Astrocyte of the spinal cord (primary cell): Measurements from ENCODE around the gene RABGAP1L.

Experiments
- DNase-seq: peaks from one replicate; pipeline ENCODE4 v3.0.0; 2011; ENCODE audit warnings: low read depth, low spot score
- H3K4me3 ChIP-seq: 2 replicates; pipeline ENCODE4 v1.5.1; 2011; ENCODE audit warnings: low read depth, mild to moderate bottlenecking, low read length, moderate library complexity
- CTCF ChIP-seq: IDR thresholded peaks from 2 replicates; pipeline ENCODE4 v1.5.1; 2012; ENCODE audit warnings: low read depth, mild to moderate bottlenecking, low read length, inconsistent platforms
- in situ Hi-C: cut with HindIII; loops from 2 replicates; pipeline ENCODE4 v1.10.0; 2017; ENCODE audit warnings: low sequenced_read_pairs

Gene RABGAP1L

GRCh38 chr1:174935961-174936727 lies 776.8 kb downstream of the RABGAP1L start:
- in situ Hi-C loops, result no loop called here
- no peak for DNase-seq
- H3K4me3 ChIP-seq, result no peak overlapping the region
- TF ChIP-seq CTCF, result no peak

- no peak for TF ChIP-seq CTCF
- no peak overlapping the region for H3K4me3 ChIP-seq
- no peak for DNase-seq
- in situ Hi-C loops, result no loop called here
Observed at GRCh38 chr1:174938281-174939007, 779.1 kb downstream of the RABGAP1L start.

DNA sequence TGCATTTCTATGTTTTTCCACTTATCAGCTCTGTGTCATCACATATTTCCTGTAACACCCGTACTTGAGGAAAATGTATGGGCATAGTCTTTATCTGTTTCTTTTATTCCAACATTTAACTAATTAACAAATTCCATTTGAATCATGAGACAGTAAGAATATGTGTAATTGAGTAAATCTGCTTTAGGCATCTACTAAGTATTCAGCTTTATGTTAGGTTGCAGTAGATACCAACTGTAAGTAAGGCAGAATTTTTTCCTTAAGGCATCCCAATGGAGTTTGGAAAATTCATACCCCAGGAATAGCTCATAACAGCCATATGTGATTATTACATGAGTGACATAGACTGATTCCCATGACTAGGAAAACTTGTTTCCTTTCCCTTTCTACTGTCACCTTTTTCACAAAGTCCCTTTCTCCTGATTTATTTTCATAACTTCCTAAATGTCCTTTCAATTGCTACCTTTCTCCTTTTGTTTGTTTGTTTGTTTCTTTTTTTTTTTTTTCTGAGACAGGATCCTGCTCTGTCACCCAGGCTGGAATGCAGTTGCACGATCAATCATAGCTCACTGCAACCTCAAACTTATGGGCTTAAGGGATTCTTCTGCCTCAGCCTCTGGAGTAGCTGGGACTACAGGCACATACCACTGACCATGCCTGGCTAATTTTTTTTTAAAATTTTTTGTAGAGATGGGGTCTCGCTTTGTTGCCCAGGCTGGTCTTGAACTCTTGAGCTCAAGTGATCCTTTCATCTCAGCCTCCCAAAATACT lies 780.6 kb downstream of the RABGAP1L start:
- in situ Hi-C loops, result no loop called here
- no peak for DNase-seq
- no peak for TF ChIP-seq CTCF
- no peak overlapping the region for H3K4me3 ChIP-seq

- DNase-seq, result no peak
- H3K4me3 ChIP-seq, result no peak overlapping the region
- in situ Hi-C loops, result no loop called here
- TF ChIP-seq CTCF, result no peak
Observed at GRCh38 chr1:174940646-174941175, 781.4 kb downstream of the RABGAP1L start.

GRCh38 chr1:174942547-174943255 lies 783.4 kb downstream of the RABGAP1L start:
- in situ Hi-C loops, result no loop called here
- no peak for DNase-seq
- no peak for TF ChIP-seq CTCF
- no peak overlapping the region for H3K4me3 ChIP-seq

DNA sequence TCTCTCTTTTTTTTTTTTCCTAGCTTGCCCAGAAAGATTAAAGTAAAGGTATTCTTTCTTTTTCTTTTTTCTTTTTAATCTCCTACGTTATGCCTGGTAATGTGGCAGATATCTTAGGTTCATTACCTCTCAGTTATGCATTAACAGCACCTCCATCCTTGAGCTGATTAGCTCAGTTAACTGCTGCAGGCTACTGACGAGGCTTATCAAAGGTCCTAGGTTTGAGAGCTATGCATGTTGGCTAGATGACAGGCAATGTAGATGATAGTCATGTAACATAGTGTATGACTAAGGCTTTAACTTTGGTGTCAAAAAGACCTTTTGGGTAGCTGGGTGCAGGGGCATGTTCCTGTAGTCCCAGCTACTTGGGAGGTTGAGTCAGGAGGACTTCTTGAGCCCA lies 786.7 kb downstream of the RABGAP1L start:
- TF ChIP-seq CTCF, result no peak
- in situ Hi-C loops, result no loop called here
- no peak overlapping the region for H3K4me3 ChIP-seq
- no peak for DNase-seq
